Measurements from ENCODE around the gene NDUFA3. TPM values are rescaled to one million over a fixed set of nuclear protein-coding genes. Genes with fewer than 3 reads are reported as not detected.

The NDUFA3 gene
- polyA plus RNA-seq, 1 donor from 2014 or later: 21.4 TPM

DNA sequence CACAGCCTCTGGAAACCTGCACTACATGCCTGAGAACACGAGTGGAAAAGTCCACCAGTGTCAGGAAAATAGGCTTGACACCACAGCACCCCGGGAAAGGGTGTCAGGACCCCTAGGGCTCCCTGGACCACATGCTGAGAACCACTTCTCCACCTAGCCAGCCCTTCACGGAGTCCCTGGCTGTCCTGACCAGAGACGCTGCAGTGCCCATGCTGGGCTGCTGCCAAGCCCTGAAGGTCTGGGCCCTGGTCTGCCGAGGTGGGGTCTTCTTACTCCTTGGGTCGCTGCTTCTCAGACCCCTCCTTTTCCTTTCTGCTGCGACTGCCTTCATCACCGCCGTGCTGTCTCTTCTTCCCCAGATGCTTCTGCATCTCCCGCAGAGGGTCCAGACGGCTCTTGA lies 53.8 kb downstream of the NDUFA3 start:
- no peaks in the 10 kb centered on the region for H3K9me2 ChIP-seq (ENCODE audit: insufficient read depth, low read length)
- no peak overlapping the region for H3K27ac ChIP-seq (ENCODE audit: low read length)
- no peak overlapping the region for H2AFZ ChIP-seq (ENCODE audit: low read depth, low read length)
- H3K36me3 ChIP-seq (ENCODE audit: insufficient read depth, low read length): no peaks in the 10 kb centered on the region
- no peaks in the 10 kb centered on the region for H3K27me3 ChIP-seq (ENCODE audit: insufficient read depth, low read depth, low read length)
- TF ChIP-seq, protein P1, sequence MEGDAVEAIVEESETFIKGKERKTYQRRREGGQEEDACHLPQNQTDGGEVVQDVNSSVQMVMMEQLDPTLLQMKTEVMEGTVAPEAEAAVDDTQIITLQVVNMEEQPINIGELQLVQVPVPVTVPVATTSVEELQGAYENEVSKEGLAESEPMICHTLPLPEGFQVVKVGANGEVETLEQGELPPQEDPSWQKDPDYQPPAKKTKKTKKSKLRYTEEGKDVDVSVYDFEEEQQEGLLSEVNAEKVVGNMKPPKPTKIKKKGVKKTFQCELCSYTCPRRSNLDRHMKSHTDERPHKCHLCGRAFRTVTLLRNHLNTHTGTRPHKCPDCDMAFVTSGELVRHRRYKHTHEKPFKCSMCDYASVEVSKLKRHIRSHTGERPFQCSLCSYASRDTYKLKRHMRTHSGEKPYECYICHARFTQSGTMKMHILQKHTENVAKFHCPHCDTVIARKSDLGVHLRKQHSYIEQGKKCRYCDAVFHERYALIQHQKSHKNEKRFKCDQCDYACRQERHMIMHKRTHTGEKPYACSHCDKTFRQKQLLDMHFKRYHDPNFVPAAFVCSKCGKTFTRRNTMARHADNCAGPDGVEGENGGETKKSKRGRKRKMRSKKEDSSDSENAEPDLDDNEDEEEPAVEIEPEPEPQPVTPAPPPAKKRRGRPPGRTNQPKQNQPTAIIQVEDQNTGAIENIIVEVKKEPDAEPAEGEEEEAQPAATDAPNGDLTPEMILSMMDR (IDR thresholded peaks at IDR 0.05; ENCODE audit: poor library complexity, severe bottlenecking): no peak
- TF ChIP-seq SMC3 (conservative IDR thresholded peaks at IDR 0.05; ENCODE audit: poor library complexity): no peak
- TF ChIP-seq TAF1 (IDR thresholded peaks at IDR 0.05; ENCODE audit: low read depth): no peak
- TF ChIP-seq POLR2AphosphoS5 (IDR thresholded peaks at IDR 0.05): no peak
- TF ChIP-seq RAD21 (conservative IDR thresholded peaks at IDR 0.05): no peak
- TF ChIP-seq EP300 (conservative IDR thresholded peaks at IDR 0.05; ENCODE audit: poor library complexity, severe bottlenecking): no peak
- TF ChIP-seq EZH2 (IDR thresholded peaks at IDR 0.05; ENCODE audit: borderline replicate concordance, insufficient read depth, low read length, poor library complexity, severe bottlenecking): no peak
- TF ChIP-seq, protein P2, sequence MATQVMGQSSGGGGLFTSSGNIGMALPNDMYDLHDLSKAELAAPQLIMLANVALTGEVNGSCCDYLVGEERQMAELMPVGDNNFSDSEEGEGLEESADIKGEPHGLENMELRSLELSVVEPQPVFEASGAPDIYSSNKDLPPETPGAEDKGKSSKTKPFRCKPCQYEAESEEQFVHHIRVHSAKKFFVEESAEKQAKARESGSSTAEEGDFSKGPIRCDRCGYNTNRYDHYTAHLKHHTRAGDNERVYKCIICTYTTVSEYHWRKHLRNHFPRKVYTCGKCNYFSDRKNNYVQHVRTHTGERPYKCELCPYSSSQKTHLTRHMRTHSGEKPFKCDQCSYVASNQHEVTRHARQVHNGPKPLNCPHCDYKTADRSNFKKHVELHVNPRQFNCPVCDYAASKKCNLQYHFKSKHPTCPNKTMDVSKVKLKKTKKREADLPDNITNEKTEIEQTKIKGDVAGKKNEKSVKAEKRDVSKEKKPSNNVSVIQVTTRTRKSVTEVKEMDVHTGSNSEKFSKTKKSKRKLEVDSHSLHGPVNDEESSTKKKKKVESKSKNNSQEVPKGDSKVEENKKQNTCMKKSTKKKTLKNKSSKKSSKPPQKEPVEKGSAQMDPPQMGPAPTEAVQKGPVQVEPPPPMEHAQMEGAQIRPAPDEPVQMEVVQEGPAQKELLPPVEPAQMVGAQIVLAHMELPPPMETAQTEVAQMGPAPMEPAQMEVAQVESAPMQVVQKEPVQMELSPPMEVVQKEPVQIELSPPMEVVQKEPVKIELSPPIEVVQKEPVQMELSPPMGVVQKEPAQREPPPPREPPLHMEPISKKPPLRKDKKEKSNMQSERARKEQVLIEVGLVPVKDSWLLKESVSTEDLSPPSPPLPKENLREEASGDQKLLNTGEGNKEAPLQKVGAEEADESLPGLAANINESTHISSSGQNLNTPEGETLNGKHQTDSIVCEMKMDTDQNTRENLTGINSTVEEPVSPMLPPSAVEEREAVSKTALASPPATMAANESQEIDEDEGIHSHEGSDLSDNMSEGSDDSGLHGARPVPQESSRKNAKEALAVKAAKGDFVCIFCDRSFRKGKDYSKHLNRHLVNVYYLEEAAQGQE (IDR thresholded peaks at IDR 0.05; ENCODE audit: borderline replicate concordance): no peak
- no peak for TF ChIP-seq MXI1 (conservative IDR thresholded peaks at IDR 0.05; ENCODE audit: poor library complexity, severe bottlenecking)
- peaks cover 9% of the 10 kb centered on the region for H3K79me2 ChIP-seq (replicated peaks; ENCODE audit: insufficient read depth, low read length)
- no peaks in the 10 kb centered on the region for H4K20me1 ChIP-seq (ENCODE audit: insufficient read depth)
- no peak overlapping the region for H3K4me3 ChIP-seq (ENCODE audit: low read length)
- H3K4me2 ChIP-seq (ENCODE audit: low read length): no peak overlapping the region
- H3F3A ChIP-seq (ENCODE audit: insufficient read depth, low read length, poor library complexity, severe bottlenecking): no peaks in the 10 kb centered on the region
- no peaks in the 10 kb centered on the region for H3K9me3 ChIP-seq (ENCODE audit: low read length)
- no peak overlapping the region for H3K9ac ChIP-seq (ENCODE audit: low read length)

DNA sequence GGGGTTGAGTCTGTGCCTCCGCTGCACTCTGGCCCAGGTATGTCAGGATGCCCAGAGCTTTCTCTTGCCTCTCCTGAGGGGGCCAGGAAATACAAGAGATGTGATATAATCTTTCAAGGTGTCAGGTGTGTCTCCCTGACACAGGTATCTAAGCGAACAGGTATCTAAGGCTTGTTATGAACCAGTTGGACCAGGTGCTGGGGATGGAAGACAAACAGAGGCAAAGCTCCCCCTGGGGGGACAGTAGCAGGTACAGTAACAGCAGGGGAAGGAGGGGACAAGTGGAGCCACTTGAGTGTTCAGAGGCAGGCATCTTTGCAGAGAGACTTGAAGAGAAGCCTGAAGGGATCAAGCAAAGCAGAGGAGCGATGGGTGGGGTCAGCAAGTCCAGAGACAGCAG lies 54.3 kb downstream of the NDUFA3 start:
- Histone ChIP-seq H3K36me3 (ENCODE audit: insufficient read depth, low read length) (no peaks in the 10 kb centered on the region), H3K9me3 (ENCODE audit: low read length) (no peaks in the 10 kb centered on the region), H3K9ac (ENCODE audit: low read length) (no peak overlapping the region), H4K20me1 (ENCODE audit: insufficient read depth) (no peaks in the 10 kb centered on the region), H3F3A (ENCODE audit: insufficient read depth, low read length, poor library complexity, severe bottlenecking) (no peaks in the 10 kb centered on the region), H3K4me2 (ENCODE audit: low read length) (no peak overlapping the region), H2AFZ (ENCODE audit: low read depth, low read length) (no peak overlapping the region), H3K9me2 (ENCODE audit: insufficient read depth, low read length) (no peaks in the 10 kb centered on the region), H3K4me3 (ENCODE audit: low read length) (no peak overlapping the region), H3K27ac (ENCODE audit: low read length) (no peak overlapping the region), H3K27me3 (ENCODE audit: insufficient read depth, low read depth, low read length) (no peaks in the 10 kb centered on the region), H3K79me2 (replicated peaks; ENCODE audit: insufficient read depth, low read length) (peaks cover 9% of the 10 kb centered on the region)
- TF ChIP-seq EP300 (conservative IDR thresholded peaks at IDR 0.05; ENCODE audit: poor library complexity, severe bottlenecking) (no peak), EZH2 (IDR thresholded peaks at IDR 0.05; ENCODE audit: borderline replicate concordance, insufficient read depth, low read length, poor library complexity, severe bottlenecking) (no peak), TAF1 (IDR thresholded peaks at IDR 0.05; ENCODE audit: low read depth) (no peak), RAD21 (conservative IDR thresholded peaks at IDR 0.05) (no peak)

Other genes starting within 250 kb of the NDUFA3 start
- gene MYADM, start 235.0 kb upstream of the NDUFA3 start, polyA plus RNA-seq: 2.5 and 4.5 TPM in 2 replicates
- gene PRKCG, start 220.7 kb upstream of the NDUFA3 start, polyA plus RNA-seq: 0.99 and 2.2 TPM in 2 replicates
- gene CACNG7, start 193.6 kb upstream of the NDUFA3 start, polyA plus RNA-seq: 27.8 and 37.0 TPM in 2 replicates
- gene CACNG8, start 139.9 kb upstream of the NDUFA3 start, polyA plus RNA-seq: 3.3 and 6.0 TPM in 2 replicates
- gene CACNG6, start 111.2 kb upstream of the NDUFA3 start, polyA plus RNA-seq: 0.28 and 0.60 TPM in 2 replicates
- not detected in 2 replicates for gene VSTM1, start 39.0 kb upstream of the NDUFA3 start, polyA plus RNA-seq
- gene TARM1, start 21.5 kb upstream of the NDUFA3 start, polyA plus RNA-seq: not detected in 2 replicates
- 0.20 TPM in 1 of 2 replicates, not detected in the other for gene OSCAR, start 2.1 kb upstream of the NDUFA3 start, polyA plus RNA-seq
- 24.3 and 28.0 TPM in 2 replicates for gene TFPT, start 12.8 kb downstream of the NDUFA3 start, polyA plus RNA-seq
- gene PRPF31, start 12.9 kb downstream of the NDUFA3 start, polyA plus RNA-seq: 73.5 and 76.6 TPM in 2 replicates
- gene CNOT3, start 34.9 kb downstream of the NDUFA3 start, polyA plus RNA-seq: 3.8 and 7.6 TPM in 2 replicates
- gene LENG1, start 56.9 kb downstream of the NDUFA3 start, polyA plus RNA-seq: 14.0 and 17.0 TPM in 2 replicates
- 0.15 and 2.2 TPM in 2 replicates for gene TMC4, start 70.3 kb downstream of the NDUFA3 start, polyA plus RNA-seq
- gene MBOAT7, start 86.7 kb downstream of the NDUFA3 start, polyA plus RNA-seq: 19.0 and 25.1 TPM in 2 replicates
- gene TSEN34, start 88.5 kb downstream of the NDUFA3 start, polyA plus RNA-seq: 113 and 130 TPM in 2 replicates
- 1,693 and 1,965 TPM in 2 replicates for gene RPS9, start 98.0 kb downstream of the NDUFA3 start, polyA plus RNA-seq
- not detected in 2 replicates for gene LILRB3, start 120.2 kb downstream of the NDUFA3 start, polyA plus RNA-seq
- not detected in 2 replicates for gene LILRA6, start 139.9 kb downstream of the NDUFA3 start, polyA plus RNA-seq
- not detected in 2 replicates for gene LILRB5, start 154.4 kb downstream of the NDUFA3 start, polyA plus RNA-seq
- gene LILRB2, start 178.3 kb downstream of the NDUFA3 start, polyA plus RNA-seq: not detected in 2 replicates
- not detected in 2 replicates for gene LILRA5, start 210.3 kb downstream of the NDUFA3 start, polyA plus RNA-seq
- not detected in 2 replicates for gene LILRA4, start 236.3 kb downstream of the NDUFA3 start, polyA plus RNA-seq

All from neural cell (in vitro differentiated cells).